DOHH2 (cell line): ENCODE measurements around the gene EPHA4.

ENCODE experiments used
- H3F3A ChIP-seq: fragments of 200-600 bp; sonication (generic), shearing (Covaris generic); 2 replicates; pipeline ENCODE4 v1.6.0; 2016; ENCODE audit warnings: antibody characterized with exemption, mild to moderate bottlenecking; ENCODE audit not compliant: control insufficient read depth, insufficient read depth
- H3K27ac ChIP-seq: fragments of 200-600 bp; sonication (generic); 2 replicates; pipeline ENCODE4 v1.5.1; 2014; ENCODE audit warnings: low read depth, mild to moderate bottlenecking, low read length, moderate library complexity
- H3K27me3 ChIP-seq: fragments of 200-600 bp; sonication (generic); 2 replicates; pipeline ENCODE4 v1.6.1; 2014; ENCODE audit warnings: mild to moderate bottlenecking, low read length, mixed read lengths; ENCODE audit not compliant: control insufficient read depth
- H3K36me3 ChIP-seq: fragments of 200-600 bp; sonication (generic); 2 replicates; pipeline ENCODE4 v1.6.1; 2014; ENCODE audit warnings: mild to moderate bottlenecking, low read length, moderate library complexity, mixed read lengths; ENCODE audit not compliant: control insufficient read depth
- H3K4me1 ChIP-seq: fragments of 200-600 bp; sonication (generic); 2 replicates; pipeline ENCODE4 v1.6.1; 2014; ENCODE audit warnings: mild to moderate bottlenecking, low read length, mixed read lengths; ENCODE audit not compliant: control insufficient read depth
- H3K4me2 ChIP-seq: fragments of 200-600 bp; sonication (generic); 2 replicates; pipeline ENCODE4 v1.6.0; 2014; ENCODE audit warnings: mild to moderate bottlenecking, low read length, moderate library complexity
- H3K4me3 ChIP-seq: fragments of 200-600 bp; sonication (generic); 2 replicates; pipeline ENCODE4 v1.5.1; 2014; ENCODE audit warnings: mild to moderate bottlenecking, low read length, mixed read lengths
- H3K79me2 ChIP-seq: fragments of 200-600 bp; sonication (generic); 2 replicates; pipeline ENCODE4 v1.6.1; 2014; ENCODE audit warnings: mild to moderate bottlenecking, low read length, mixed read lengths; ENCODE audit not compliant: control insufficient read depth
- H3K9me2 ChIP-seq: fragments of 200-600 bp; sonication (generic); replicated peaks from 2 replicates; pipeline ENCODE4 v1.6.1; 2014; ENCODE audit warnings: mild to moderate bottlenecking, low read length, mixed read lengths; ENCODE audit not compliant: control insufficient read depth
- H3K9me3 ChIP-seq: fragments of 200-600 bp; sonication (generic); 2 replicates; pipeline ENCODE4 v1.6.1; 2014; ENCODE audit warnings: antibody characterized with exemption, low read length, mixed read lengths; ENCODE audit not compliant: control insufficient read depth, insufficient read depth
- H4K20me1 ChIP-seq: fragments of 200-600 bp; sonication (generic); 2 replicates; pipeline ENCODE4 v1.6.0; 2014; ENCODE audit warnings: low read depth, mild to moderate bottlenecking, antibody characterized with exemption, low read length, moderate library complexity; ENCODE audit not compliant: control insufficient read depth, insufficient read depth
- EZH2phosphoT487 ChIP-seq: fragments of 200-600 bp; sonication (generic); IDR thresholded peaks from 2 replicates; pipeline ENCODE4 v1.6.1; 2017; ENCODE audit warnings: borderline replicate concordance, mild to moderate bottlenecking, antibody characterized with exemption, low read length, moderate library complexity, mixed read lengths
- TF ChIP-seq, protein P1 (sequence below): fragments of 200-600 bp; sonication (generic); IDR thresholded peaks from one replicate; pipeline ENCODE4 v1.5.1; 2014; ENCODE audit warnings: antibody characterized with exemption, mild to moderate bottlenecking, low read depth, low read length; ENCODE audit not compliant: poor library complexity, severe bottlenecking

EPHA4 gene

DNA sequence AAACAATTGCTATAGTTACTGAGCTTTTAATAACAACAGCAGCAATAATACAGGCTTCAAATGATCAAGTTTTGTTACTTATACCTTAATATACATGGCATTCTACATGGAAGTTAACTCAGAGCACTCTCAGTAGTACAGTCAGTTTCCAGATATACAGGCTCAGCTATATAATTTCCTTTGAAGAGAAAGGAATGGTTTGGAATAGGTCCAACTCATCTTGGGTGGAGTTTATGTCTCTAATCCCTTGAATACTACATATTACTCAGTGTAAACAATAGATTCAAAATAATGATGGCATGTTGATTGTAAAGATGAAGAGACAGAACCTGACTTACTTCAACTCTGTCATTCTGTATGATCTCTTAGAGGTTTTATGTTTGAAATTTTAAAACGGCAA lies 174.9 kb downstream of the EPHA4 start:
- no peaks in the 10 kb centered on the region for H3K9me2 ChIP-seq
- no peak overlapping the region for H3K27ac ChIP-seq
- no peaks in the 10 kb centered on the region for H3K27me3 ChIP-seq
- no peaks in the 10 kb centered on the region for H3K36me3 ChIP-seq
- no peak overlapping the region for H3K4me3 ChIP-seq
- no peaks in the 10 kb centered on the region for H3K4me1 ChIP-seq
- TF ChIP-seq, protein P1, sequence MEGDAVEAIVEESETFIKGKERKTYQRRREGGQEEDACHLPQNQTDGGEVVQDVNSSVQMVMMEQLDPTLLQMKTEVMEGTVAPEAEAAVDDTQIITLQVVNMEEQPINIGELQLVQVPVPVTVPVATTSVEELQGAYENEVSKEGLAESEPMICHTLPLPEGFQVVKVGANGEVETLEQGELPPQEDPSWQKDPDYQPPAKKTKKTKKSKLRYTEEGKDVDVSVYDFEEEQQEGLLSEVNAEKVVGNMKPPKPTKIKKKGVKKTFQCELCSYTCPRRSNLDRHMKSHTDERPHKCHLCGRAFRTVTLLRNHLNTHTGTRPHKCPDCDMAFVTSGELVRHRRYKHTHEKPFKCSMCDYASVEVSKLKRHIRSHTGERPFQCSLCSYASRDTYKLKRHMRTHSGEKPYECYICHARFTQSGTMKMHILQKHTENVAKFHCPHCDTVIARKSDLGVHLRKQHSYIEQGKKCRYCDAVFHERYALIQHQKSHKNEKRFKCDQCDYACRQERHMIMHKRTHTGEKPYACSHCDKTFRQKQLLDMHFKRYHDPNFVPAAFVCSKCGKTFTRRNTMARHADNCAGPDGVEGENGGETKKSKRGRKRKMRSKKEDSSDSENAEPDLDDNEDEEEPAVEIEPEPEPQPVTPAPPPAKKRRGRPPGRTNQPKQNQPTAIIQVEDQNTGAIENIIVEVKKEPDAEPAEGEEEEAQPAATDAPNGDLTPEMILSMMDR = no peak
- no peak for TF ChIP-seq EZH2phosphoT487
- H3K4me2 ChIP-seq = no peak overlapping the region
- H3K9me3 ChIP-seq = no peaks in the 10 kb centered on the region
- H4K20me1 ChIP-seq = no peaks in the 10 kb centered on the region
- no peaks in the 10 kb centered on the region for H3F3A ChIP-seq
- H3K79me2 ChIP-seq = no peaks in the 10 kb centered on the region

DNA sequence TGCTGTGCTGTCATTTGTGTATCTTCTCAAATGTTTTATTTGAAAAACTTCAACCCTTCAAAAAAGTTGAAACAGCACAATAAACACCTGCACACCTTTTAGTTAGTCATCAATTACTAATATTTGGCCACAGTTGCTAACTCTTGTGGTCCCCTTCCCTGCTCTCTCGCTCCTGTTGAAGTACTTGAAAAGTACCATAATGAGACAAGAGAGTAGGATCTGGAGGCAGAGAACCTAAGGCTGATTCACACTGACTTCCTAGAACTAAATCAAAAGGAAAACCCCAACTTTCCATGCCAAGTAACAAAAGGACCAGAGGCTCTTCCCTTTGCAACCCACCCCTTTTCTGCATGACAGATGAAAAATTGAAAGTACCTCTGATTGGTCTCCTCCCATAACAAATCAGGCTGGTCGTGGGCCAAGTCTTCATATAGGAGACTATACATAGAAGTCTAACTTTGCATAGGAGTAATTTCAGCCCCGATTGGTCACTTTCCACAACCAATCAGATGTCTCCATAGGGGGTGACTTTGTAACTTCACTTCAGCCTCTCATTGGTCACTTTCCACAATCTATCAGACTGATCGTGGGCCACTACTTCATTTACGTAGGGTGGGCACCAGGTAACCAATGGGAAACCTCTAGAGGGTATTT lies 179.7 kb downstream of the EPHA4 start:
- Histone ChIP-seq H3K27ac (no peak overlapping the region), H3K36me3 (no peaks in the 10 kb centered on the region), H4K20me1 (no peaks in the 10 kb centered on the region), H3K4me1 (no peaks in the 10 kb centered on the region), H3K9me3 (no peaks in the 10 kb centered on the region), H3K79me2 (no peaks in the 10 kb centered on the region), H3K27me3 (no peaks in the 10 kb centered on the region), H3K4me2 (no peak overlapping the region), H3K4me3 (no peak overlapping the region), H3F3A (no peaks in the 10 kb centered on the region), H3K9me2 (no peaks in the 10 kb centered on the region)
- no peak for TF ChIP-seq EZH2phosphoT487
- TF ChIP-seq, protein P1 = no peak

DNA sequence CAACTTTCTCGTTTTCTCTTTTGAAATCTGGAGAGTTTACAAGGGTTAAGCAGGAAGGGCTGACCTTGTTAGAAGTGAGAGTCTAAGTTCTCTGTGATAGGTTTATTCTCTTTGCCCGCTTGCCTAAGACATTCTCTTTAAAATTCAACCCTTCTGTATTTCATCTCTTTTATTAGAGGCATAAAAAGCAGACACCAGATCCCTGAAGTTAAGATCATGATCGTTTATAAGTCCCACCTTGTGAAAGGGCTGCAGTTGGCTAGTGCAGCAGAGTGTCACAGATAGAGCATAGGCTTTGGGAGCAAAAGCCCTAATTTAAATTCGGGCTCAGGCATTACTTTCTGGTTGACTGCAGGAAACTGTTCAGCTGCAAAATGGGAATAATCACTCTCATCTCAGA lies 181.2 kb downstream of the EPHA4 start:
- H3F3A ChIP-seq = no peaks in the 10 kb centered on the region
- H3K4me2 ChIP-seq = no peak overlapping the region
- no peak overlapping the region for H3K4me3 ChIP-seq
- no peaks in the 10 kb centered on the region for H3K4me1 ChIP-seq
- no peak overlapping the region for H3K27ac ChIP-seq
- TF ChIP-seq, protein P1 = no peak
- H3K36me3 ChIP-seq = no peaks in the 10 kb centered on the region
- H3K9me3 ChIP-seq = no peaks in the 10 kb centered on the region
- H3K9me2 ChIP-seq = no peaks in the 10 kb centered on the region
- no peaks in the 10 kb centered on the region for H4K20me1 ChIP-seq
- no peaks in the 10 kb centered on the region for H3K79me2 ChIP-seq
- no peaks in the 10 kb centered on the region for H3K27me3 ChIP-seq
